OCI-LY1 (cell line): Measurements from ENCODE around the gene DCUN1D2.
A peak's percentile ranks its signal among the peaks of the same experiment; 100 is the strongest.

ENCODE experiments used
- H2AFZ ChIP-seq: fragments of 200-600 bp; sonication (generic), shearing (Covaris generic); 2 replicates; pipeline ENCODE4 v1.6.0; 2014; ENCODE audit warnings: antibody characterized with exemption, mild to moderate bottlenecking, low read length
- H3F3A ChIP-seq: fragments of 200-600 bp; sonication (generic), shearing (Covaris generic); 2 replicates; pipeline ENCODE4 v1.6.0; 2014; ENCODE audit warnings: mild to moderate bottlenecking, antibody characterized with exemption, low read length, moderate library complexity; ENCODE audit not compliant: insufficient read depth
- H3K27ac ChIP-seq: fragments of 200-600 bp; sonication (generic); 2 replicates; pipeline ENCODE4 v1.5.1; 2014; ENCODE audit warnings: low read length, mixed run types, mild to moderate bottlenecking, low read depth; ENCODE audit not compliant: poor library complexity, severe bottlenecking
- H3K27me3 ChIP-seq: fragments of 200-600 bp; sonication (generic); 2 replicates; pipeline ENCODE4 v1.6.0; 2014; ENCODE audit warnings: antibody characterized with exemption, mild to moderate bottlenecking, low read length, moderate library complexity; ENCODE audit not compliant: insufficient read depth
- H3K36me3 ChIP-seq: fragments of 200-600 bp; sonication (generic); 2 replicates; pipeline ENCODE4 v1.6.1; 2014; ENCODE audit warnings: mild to moderate bottlenecking, antibody characterized with exemption, low read length, moderate library complexity, mixed read lengths; ENCODE audit not compliant: insufficient read depth
- H3K4me1 ChIP-seq: fragments of 200-600 bp; sonication (generic); 2 replicates; pipeline ENCODE4 v1.5.1; 2014; ENCODE audit warnings: mild to moderate bottlenecking, low read length, moderate library complexity; ENCODE audit not compliant: insufficient read depth, severe bottlenecking
- H3K4me2 ChIP-seq: fragments of 200-600 bp; sonication (generic), shearing (Covaris generic); 2 replicates; pipeline ENCODE4 v1.6.1; 2014; ENCODE audit warnings: low read length
- H3K4me3 ChIP-seq: fragments of 200-600 bp; sonication (generic); 2 replicates; pipeline ENCODE4 v1.5.1; 2014; ENCODE audit warnings: low read length, low read depth, mild to moderate bottlenecking, mixed read lengths; ENCODE audit not compliant: poor library complexity, severe bottlenecking
- H3K79me2 ChIP-seq: fragments of 200-600 bp; shearing (Covaris generic); 2 replicates; pipeline ENCODE4 v1.6.1; 2016; ENCODE audit warnings: mixed run types, low read length, mixed read lengths; ENCODE audit not compliant: insufficient read depth
- H3K9ac ChIP-seq: fragments of 200-600 bp; sonication (generic), shearing (Covaris generic); 2 replicates; pipeline ENCODE4 v1.6.1; 2014; ENCODE audit warnings: mild to moderate bottlenecking, low read length, mixed read lengths
- H3K9me2 ChIP-seq: fragments of 200-600 bp; sonication (generic), shearing (Covaris generic); 2 replicates; pipeline ENCODE4 v1.6.1; 2014; ENCODE audit warnings: low read depth, mild to moderate bottlenecking, low read length, mixed read lengths
- H3K9me3 ChIP-seq: fragments of 200-600 bp; shearing (Covaris generic); 2 replicates; pipeline ENCODE4 v1.6.1; 2014; ENCODE audit warnings: low read length, mixed read lengths
- H4K20me1 ChIP-seq: fragments of 200-600 bp; sonication (generic), shearing (Covaris generic); 2 replicates; pipeline ENCODE4 v1.6.0; 2016; ENCODE audit warnings: mild to moderate bottlenecking, low read length; ENCODE audit not compliant: insufficient read depth
- EZH2 ChIP-seq: fragments of 200-600 bp; sonication (generic), shearing (Covaris generic); IDR thresholded peaks from 2 replicates; pipeline ENCODE4 v1.8.0; 2017; ENCODE audit warnings: borderline replicate concordance, mixed run types, mild to moderate bottlenecking, antibody characterized with exemption, low read length, moderate library complexity, mixed read lengths
- TF ChIP-seq, protein P1 (sequence below): fragments of 200-600 bp; sonication (generic), shearing (Covaris generic); IDR thresholded peaks from 2 replicates; pipeline ENCODE4 v1.5.1; 2017; ENCODE audit warnings: mild to moderate bottlenecking, antibody characterized with exemption, low read length, moderate library complexity, mixed read lengths

The DCUN1D2 gene

DNA sequence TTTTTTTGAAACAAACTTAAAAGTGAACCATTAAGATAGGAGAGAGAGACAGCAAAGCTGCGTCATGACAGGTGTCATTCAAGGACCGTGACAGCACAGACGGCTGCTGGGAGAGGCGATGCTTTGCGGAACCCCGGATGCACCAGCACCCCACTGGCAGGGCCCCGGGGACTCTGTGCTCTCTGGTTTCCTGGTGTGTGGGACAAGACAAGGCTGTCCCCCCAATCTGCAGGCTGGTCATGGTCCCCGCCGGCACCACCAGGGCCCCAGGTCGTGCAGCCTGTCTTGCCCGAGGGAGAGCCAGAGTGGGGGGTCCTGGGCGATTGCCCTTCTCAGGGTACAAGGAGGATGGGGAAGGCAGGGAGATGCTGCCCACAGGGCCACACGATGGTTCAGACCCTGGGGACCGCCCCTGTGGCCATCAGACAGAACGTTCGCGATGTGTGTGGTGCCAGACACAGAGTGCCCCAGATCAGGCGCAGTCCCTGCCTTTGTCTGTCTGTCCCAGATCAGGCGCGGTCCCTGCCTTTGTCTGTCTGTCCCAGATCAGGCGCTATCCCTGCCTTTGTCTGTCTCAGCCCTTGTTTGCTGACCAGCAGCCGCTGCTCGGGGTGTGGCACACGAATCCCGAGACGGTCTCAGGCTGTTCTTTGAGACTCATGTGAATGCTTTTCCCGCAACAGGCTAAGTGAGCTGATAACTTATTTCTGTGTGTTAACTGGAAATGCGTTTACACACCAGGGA is 73.3 kb downstream of the DCUN1D2 start:
- TF ChIP-seq, protein P1, sequence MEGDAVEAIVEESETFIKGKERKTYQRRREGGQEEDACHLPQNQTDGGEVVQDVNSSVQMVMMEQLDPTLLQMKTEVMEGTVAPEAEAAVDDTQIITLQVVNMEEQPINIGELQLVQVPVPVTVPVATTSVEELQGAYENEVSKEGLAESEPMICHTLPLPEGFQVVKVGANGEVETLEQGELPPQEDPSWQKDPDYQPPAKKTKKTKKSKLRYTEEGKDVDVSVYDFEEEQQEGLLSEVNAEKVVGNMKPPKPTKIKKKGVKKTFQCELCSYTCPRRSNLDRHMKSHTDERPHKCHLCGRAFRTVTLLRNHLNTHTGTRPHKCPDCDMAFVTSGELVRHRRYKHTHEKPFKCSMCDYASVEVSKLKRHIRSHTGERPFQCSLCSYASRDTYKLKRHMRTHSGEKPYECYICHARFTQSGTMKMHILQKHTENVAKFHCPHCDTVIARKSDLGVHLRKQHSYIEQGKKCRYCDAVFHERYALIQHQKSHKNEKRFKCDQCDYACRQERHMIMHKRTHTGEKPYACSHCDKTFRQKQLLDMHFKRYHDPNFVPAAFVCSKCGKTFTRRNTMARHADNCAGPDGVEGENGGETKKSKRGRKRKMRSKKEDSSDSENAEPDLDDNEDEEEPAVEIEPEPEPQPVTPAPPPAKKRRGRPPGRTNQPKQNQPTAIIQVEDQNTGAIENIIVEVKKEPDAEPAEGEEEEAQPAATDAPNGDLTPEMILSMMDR, result no peak
- no peak for TF ChIP-seq EZH2
- Histone ChIP-seq H3K79me2 (no peaks in the 10 kb centered on the region), H3K4me2 (no peak overlapping the region; the same call in 1 of the 2 replicates), H3K9me2 (no peaks in the 10 kb centered on the region), H4K20me1 (no peaks in the 10 kb centered on the region), H3K9me3 (no peaks in the 10 kb centered on the region), H3K36me3 (no peaks in the 10 kb centered on the region), H3K9ac (no peak overlapping the region), H3K4me1 (peaks cover 15% of the 10 kb centered on the region), H3K27ac (no peak overlapping the region), H3K27me3 (no peaks in the 10 kb centered on the region), H2AFZ (no peak overlapping the region), H3K4me3 (no peak overlapping the region), H3F3A (no peaks in the 10 kb centered on the region)

DNA sequence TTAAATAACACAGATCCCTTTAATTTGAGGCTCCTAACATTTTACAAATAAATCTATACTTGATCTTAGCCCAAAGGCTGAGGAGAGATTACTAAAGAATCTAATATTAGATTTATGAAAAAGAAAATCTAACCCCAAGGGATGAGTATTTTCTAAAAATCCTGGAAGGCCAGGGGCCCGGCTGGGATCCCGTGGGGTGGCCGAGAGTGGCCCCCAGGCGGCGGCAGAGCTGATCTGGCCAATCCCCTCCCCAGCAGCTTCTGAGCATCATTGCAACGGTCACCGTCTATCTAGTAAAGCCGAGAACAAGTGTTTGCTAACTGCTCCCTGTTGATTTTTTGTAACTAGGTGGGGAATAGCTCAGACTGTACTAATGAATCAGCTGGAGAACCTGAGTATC is 74.7 kb downstream of the DCUN1D2 start:
- Histone ChIP-seq H3K79me2 (no peaks in the 10 kb centered on the region), H3K9me2 (no peaks in the 10 kb centered on the region), H4K20me1 (no peaks in the 10 kb centered on the region), H3K27me3 (no peaks in the 10 kb centered on the region), H3K4me1 (peaks cover 15% of the 10 kb centered on the region), H3K4me3 (no peak overlapping the region), H3K27ac (no peak overlapping the region), H3K4me2 (no peak overlapping the region), H3K36me3 (no peaks in the 10 kb centered on the region), H3K9ac (no peak overlapping the region), H3K9me3 (peaks cover 6% of the 10 kb centered on the region; the same call in 1 of the 2 replicates), H3F3A (no peaks in the 10 kb centered on the region), H2AFZ (no peak overlapping the region)
- TF ChIP-seq, protein P1, result peak; percentile 17
- TF ChIP-seq EZH2, result no peak

DNA sequence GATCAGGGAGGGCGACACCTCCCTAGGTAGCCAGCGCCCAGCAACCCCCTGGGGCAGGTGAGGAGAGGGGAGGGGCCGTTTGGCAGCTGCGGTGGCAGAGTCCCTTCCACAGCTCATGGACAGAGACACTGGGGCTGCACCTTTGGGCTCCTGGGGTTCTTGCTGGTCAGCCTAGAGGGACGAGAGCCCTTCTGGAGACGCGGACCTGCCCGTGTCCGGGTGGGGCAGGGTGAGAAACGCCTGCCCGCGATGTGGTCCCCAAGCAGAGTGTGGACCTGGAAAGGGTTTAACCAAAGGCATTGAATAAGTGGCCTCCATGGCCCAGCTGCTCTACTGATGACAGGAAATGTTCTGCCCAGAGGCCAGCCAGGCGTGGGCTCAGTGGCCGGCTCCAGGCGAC is 75.5 kb downstream of the DCUN1D2 start:
- Histone ChIP-seq H2AFZ (no peak overlapping the region), H3K27ac (no peak overlapping the region)
- TF ChIP-seq, protein P1, result no peak
- no peak for TF ChIP-seq EZH2

More for the DNA sequence above, 75.5 kb downstream of the DCUN1D2 start:
- Histone ChIP-seq H3K36me3 (no peaks in the 10 kb centered on the region; the same call in 1 of the 2 replicates), H3K9me2 (no peaks in the 10 kb centered on the region), H3K27me3 (no peaks in the 10 kb centered on the region), H3K79me2 (no peaks in the 10 kb centered on the region), H3K9me3 (peaks cover 6% of the 10 kb centered on the region; the same call in 1 of the 2 replicates), H3K4me3 (no peak overlapping the region), H4K20me1 (no peaks in the 10 kb centered on the region), H3K4me1 (peaks cover 21% of the 10 kb centered on the region), H3K4me2 (no peak overlapping the region), H3F3A (no peaks in the 10 kb centered on the region), H3K9ac (no peak overlapping the region)
